ENCODE data around the gene FOLR2.

- TF ChIP-seq CTCF (IDR thresholded peaks at IDR 0.05) (no peak), POLR2A (IDR thresholded peaks at IDR 0.05) (no peak)
Measured at GRCh38 chr11:72204886-72205285, 11.7 kb upstream of the FOLR2 start.
